Lower leg skin (tissue), 4 donors: ENCODE data around the gene KCNC2. TPM values are rescaled to one million over a fixed set of nuclear protein-coding genes. Genes with fewer than 3 reads are reported as not detected.
"Not testable (repeated sequence)": the region's sequence is repeated elsewhere in the genome, so short reads cannot be mapped to it uniquely, and the experiment has no call there.

Experiments used
- DNase-seq, 2 donors: peaks; one replicate each; pipeline ENCODE4 v3.0.0-alpha.2; 2019; ENCODE audit warnings: low spot score in 2 of 2
- H3K4me3 ChIP-seq: fragments of 200-600 bp; sonication (generic); 2 replicates; pipeline ENCODE4 v1.5.1; 2017; ENCODE audit warnings: mild to moderate bottlenecking, low read depth; ENCODE audit not compliant: poor library complexity, severe bottlenecking
- POLR2A ChIP-seq, 2 donors: fragments of 450-650 bp; IDR thresholded peaks; one replicate each; pipeline ENCODE4 v1.6.1; 2016 to 2017; ENCODE audit warnings: antibody characterized with exemption in 2 of 2, mild to moderate bottlenecking in 1 of 2, moderate library complexity in 1 of 2
- WGBS, 2 donors: methylation state at CpG; one replicate each; pipeline ENCODE4 v1.1.5; 2018; 5-methylcytosine and 5-hydroxymethylcytosine counted together
- intact Hi-C: fragments of 100-400 bp; cut with DNase I; formaldehyde crosslinking; loops from one replicate; pipeline ENCODE4 v1.15.0; 2023; ENCODE audit warnings: low total_unique reads
- total RNA-seq, 4 donors: library from RNA; depleted of rRNA; stranded (reverse); fragments of >200 nt; gene quantifications; one replicate each; pipeline ENCODE4 v1.1.0, GENCODE V29; 2016
- TF ChIP-seq, protein P1 (sequence below), 3 donors: fragments of 450-650 bp; IDR thresholded peaks; one replicate each; pipeline ENCODE4 v1.5.1; 2016; ENCODE audit warnings: antibody characterized with exemption in 3 of 3, mild to moderate bottlenecking in 3 of 3, moderate library complexity in 2 of 3

Gene KCNC2
- total RNA-seq, 4 donors from 2014 or later: 0.10 TPM; not detected in 3

DNA sequence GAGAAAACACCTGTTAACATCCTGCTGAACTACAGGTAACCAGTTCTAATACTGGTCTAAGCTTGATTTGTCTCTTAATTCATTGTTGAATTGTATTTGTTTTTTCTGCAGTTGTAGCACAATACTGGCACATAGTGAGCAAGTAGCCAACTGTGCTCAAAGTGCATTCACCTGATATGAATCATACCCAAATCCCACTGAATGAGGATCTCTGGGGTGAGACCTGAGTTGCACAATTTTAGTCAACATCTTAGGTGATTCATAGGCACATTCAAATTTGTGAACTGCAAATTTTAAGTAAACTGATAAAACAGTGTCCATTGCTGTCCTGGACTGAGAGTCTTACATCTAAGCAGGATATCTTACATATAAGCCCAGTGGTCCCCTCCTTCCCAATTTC, 12.8 kb downstream of the KCNC2 start:
- no peak overlapping the region for H3K4me3 ChIP-seq
- TF ChIP-seq, protein P1, sequence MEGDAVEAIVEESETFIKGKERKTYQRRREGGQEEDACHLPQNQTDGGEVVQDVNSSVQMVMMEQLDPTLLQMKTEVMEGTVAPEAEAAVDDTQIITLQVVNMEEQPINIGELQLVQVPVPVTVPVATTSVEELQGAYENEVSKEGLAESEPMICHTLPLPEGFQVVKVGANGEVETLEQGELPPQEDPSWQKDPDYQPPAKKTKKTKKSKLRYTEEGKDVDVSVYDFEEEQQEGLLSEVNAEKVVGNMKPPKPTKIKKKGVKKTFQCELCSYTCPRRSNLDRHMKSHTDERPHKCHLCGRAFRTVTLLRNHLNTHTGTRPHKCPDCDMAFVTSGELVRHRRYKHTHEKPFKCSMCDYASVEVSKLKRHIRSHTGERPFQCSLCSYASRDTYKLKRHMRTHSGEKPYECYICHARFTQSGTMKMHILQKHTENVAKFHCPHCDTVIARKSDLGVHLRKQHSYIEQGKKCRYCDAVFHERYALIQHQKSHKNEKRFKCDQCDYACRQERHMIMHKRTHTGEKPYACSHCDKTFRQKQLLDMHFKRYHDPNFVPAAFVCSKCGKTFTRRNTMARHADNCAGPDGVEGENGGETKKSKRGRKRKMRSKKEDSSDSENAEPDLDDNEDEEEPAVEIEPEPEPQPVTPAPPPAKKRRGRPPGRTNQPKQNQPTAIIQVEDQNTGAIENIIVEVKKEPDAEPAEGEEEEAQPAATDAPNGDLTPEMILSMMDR (IDR thresholded peaks at IDR 0.05): no peak
- no peak for TF ChIP-seq POLR2A (IDR thresholded peaks at IDR 0.05)
- intact Hi-C loops: no loop called here
- no peak for DNase-seq

DNA sequence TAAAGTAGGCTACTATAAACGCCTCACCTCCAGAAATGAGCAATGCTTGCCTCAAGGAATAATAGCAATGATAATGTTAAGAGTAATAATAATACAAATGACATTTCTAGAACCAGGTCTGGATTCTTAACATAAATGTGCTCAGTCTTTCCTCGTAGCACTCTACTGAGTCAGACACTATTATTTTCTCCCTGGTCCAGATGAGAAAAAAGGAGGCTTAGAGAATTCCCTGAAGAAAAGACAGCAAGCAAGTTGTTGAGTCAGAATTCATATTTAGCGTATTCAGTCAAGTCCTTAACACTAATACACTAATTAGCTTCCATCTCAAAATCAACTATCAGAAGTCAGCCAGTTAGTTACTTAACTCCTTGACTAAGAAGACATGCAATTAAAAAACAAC, 13.2 kb downstream of the KCNC2 start:
- no peak for TF ChIP-seq POLR2A (IDR thresholded peaks at IDR 0.05)
- TF ChIP-seq, protein P1 (IDR thresholded peaks at IDR 0.05): no peak
- WGBS, 2 donors: 81 to 88% methylated on average over 3 of the region's 3 CpGs
- no peak overlapping the region for H3K4me3 ChIP-seq
- no peak for DNase-seq
- intact Hi-C loops: no loop called here

DNA sequence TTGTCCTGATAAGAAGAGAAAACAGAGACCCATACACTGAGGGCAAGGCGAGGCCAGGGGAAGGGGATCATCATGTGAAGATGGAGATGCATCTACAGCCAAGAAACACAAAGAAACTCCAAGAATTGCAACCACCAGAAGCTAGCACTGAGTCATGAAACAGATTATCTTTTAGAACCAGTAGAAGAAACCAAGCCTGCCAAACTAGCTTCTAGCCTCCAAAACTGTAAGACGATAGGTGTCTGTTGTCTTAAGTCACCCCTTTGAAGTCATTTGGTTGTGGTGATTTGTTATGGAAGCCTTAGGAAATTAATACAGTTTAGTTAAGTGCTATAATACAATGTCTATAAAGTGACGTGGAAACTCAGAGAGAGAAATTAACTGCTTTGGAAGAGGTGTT, 15.4 kb downstream of the KCNC2 start:
- 70 to 77% methylated on average over 3 of the region's 3 CpGs for WGBS, 2 donors
- no peak overlapping the region for H3K4me3 ChIP-seq
- TF ChIP-seq, protein P1 (IDR thresholded peaks at IDR 0.05): no peak
- no peak for TF ChIP-seq POLR2A (IDR thresholded peaks at IDR 0.05)
- DNase-seq: no peak
- intact Hi-C loops: no loop called here

DNA sequence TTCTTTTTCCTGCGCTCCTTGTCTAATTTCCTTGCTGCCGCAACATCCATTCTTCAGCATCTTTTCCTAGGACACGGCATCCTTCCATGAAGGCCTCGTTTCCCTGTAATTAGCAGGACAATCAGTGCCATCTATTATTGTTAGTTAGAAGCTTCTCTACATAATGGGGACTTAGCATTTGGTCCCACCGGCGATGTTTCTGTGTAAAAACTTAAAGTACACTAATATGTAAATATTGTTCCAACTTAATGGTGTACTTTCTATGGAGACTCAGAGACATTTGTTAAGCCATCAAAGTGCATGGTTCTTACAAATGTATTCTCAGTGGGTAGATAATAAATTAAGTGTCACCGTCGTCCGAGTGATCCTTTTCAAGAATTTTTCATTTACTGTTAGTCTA, 17.4 kb downstream of the KCNC2 start:
- WGBS, 2 donors: 83 to 84% methylated on average over 9 of the region's 9 CpGs
- H3K4me3 ChIP-seq: no peak overlapping the region
- no peak for DNase-seq
- intact Hi-C loops: no loop called here
- TF ChIP-seq, protein P1 (IDR thresholded peaks at IDR 0.05): no peak
- no peak for TF ChIP-seq POLR2A (IDR thresholded peaks at IDR 0.05)

DNA sequence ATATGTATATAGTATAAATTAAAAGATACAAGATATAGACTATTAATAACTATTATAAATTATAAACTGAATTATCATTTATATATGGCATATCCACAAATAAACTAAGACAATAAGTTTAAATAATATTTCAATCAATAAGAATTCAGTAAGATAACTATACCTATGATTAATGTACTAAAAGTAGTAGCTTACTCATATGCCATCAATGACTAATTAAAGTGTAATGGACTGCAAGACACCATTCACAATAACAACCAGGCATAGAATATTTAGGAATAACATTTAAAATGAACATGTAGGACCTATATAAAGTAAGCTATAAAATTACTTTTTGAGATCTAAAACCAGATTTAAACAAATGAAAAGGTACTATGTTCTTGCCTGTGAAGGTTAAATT, 18.8 kb downstream of the KCNC2 start:
- no peak for TF ChIP-seq POLR2A (IDR thresholded peaks at IDR 0.05)
- TF ChIP-seq, protein P1 (IDR thresholded peaks at IDR 0.05): no peak
- intact Hi-C loops: no loop called here
- H3K4me3 ChIP-seq: no peak overlapping the region
- DNase-seq: no peak

DNA sequence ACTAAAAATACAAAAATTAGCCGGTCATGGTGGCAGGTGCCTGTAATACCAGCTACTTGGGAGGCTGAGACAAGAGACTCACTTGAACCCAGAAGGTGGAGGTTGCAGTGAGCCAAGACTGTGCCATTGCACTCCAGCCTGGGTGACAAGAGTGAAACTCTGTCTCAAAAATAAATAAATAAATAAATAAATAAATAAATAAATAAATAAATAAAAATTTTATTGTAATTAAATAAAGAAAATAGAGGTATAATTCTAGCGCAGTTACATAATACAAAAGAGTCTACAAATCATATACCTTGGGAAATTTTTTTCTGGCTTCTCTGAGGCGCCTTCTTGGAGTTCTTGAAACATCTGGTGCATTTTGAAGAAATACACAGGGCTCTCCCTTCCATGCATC, 23.8 kb downstream of the KCNC2 start:
- H3K4me3 ChIP-seq, DNase-seq, intact Hi-C loops: not testable (repeated sequence)
- WGBS, 2 donors: 90 to 93% methylated on average over 3 of the region's 3 CpGs
